ENCODE results near the gene ZNF14. TPM values are rescaled to one million over a fixed set of nuclear protein-coding genes. Genes with fewer than 3 reads are reported as not detected.

The ZNF14 gene
- polyA plus RNA-seq, 3 donors, result 0.88 to 2.1 (median 1.2) TPM

GRCh38 chr19:19679176-19680073, 53.5 kb downstream of the ZNF14 start:
- peaks cover 66 to 99% (median 97%) of the 10 kb centered on the region in 7 donors for H3K9me3 Mint-ChIP-seq
- no peak overlapping the region for H2AFZ ChIP-seq (ENCODE audit: insufficient read depth, low read depth, low read length, poor library complexity, severe bottlenecking)
- DNase-seq, result no peak
- peaks cover 52 to 57% of the 10 kb centered on the region in 2 donors for H3K36me3 ChIP-seq (replicated peaks in 1 of 2; ENCODE audit: control insufficient read depth in 1 of 2, insufficient read depth in 2 of 2, low read length in 2 of 2)
- H3K9ac ChIP-seq (ENCODE audit: insufficient read depth, low read length, poor library complexity, severe bottlenecking), result no peak overlapping the region
- no peak overlapping the region for H3K4me3 Mint-ChIP-seq
- no peaks in the 10 kb centered on the region for H3K27me3 Mint-ChIP-seq (ENCODE audit: low read depth in 3 of 3)
- H3K9me3 ChIP-seq (replicated peaks in 1 of 2; ENCODE audit: control insufficient read depth in 1 of 2, insufficient read depth in 1 of 2, low read length in 2 of 2), result peaks cover 91 to 98% of the 10 kb centered on the region in 2 donors
- H3K79me2 ChIP-seq (ENCODE audit: insufficient read depth, low read length), result peaks cover 34% of the 10 kb centered on the region
- peaks cover 56 to 86% of the 10 kb centered on the region in 2 donors for H3K36me3 Mint-ChIP-seq
- H3K27ac ChIP-seq (ENCODE audit: low read depth in 1 of 2, low read length in 2 of 2), result no peak overlapping the region
- no peaks in the 10 kb centered on the region for H3K4me1 ChIP-seq (ENCODE audit: control insufficient read depth in 1 of 2, insufficient read depth in 2 of 2, low read length in 2 of 2)
- whole genome bisulfite sequencing (ENCODE audit: insufficient coverage), result 100% methylated on average over 5 of the region's 20 CpGs
- H4K20me1 ChIP-seq (ENCODE audit: insufficient read depth, low read length), result no peaks in the 10 kb centered on the region
- intact Hi-C loops (cut with micrococcal nuclease), result loop anchor here in 1 of 2 donors (10.0 kb wide), 1 partner anchor 215 kb away; no protein-coding TSS in a partner anchor
- H3K4me2 ChIP-seq (replicated peaks; ENCODE audit: extremely low read depth, low read length, poor library complexity, severe bottlenecking), result no peak overlapping the region
- no peak for TF ChIP-seq CTCF (IDR thresholded peaks at IDR 0.05)
- no peak overlapping the region for H3K27ac Mint-ChIP-seq
- H3K4me1 Mint-ChIP-seq, result no peaks in the 10 kb centered on the region
- H3K27me3 ChIP-seq (ENCODE audit: control insufficient read depth in 2 of 2, insufficient read depth in 2 of 2, low read length in 2 of 2), result no peaks in the 10 kb centered on the region
- H3K4me3 ChIP-seq (replicated peaks in 1 of 3; ENCODE audit: low read depth in 2 of 3, low read length in 3 of 3), result peak overlapping the region in 1 of 3 experiments; percentile 46

- Histone ChIP-seq H3K4me1 (ENCODE audit: control insufficient read depth in 1 of 2, insufficient read depth in 2 of 2, low read length in 2 of 2) (no peaks in the 10 kb centered on the region), H3K27me3 (ENCODE audit: control insufficient read depth in 2 of 2, insufficient read depth in 2 of 2, low read length in 2 of 2) (no peaks in the 10 kb centered on the region), H3K4me2 (replicated peaks; ENCODE audit: extremely low read depth, low read length, poor library complexity, severe bottlenecking) (no peak overlapping the region), H3K27ac (ENCODE audit: low read depth in 1 of 2, low read length in 2 of 2) (no peak overlapping the region), H3K4me3 (replicated peaks in 1 of 3; ENCODE audit: low read depth in 2 of 3, low read length in 3 of 3) (peak overlapping the region in 1 of 3 experiments; percentile 34), H3K79me2 (ENCODE audit: insufficient read depth, low read length) (peaks cover 46% of the 10 kb centered on the region), H3K36me3 (replicated peaks in 1 of 2; ENCODE audit: control insufficient read depth in 1 of 2, insufficient read depth in 2 of 2, low read length in 2 of 2) (peaks cover 59 to 73% of the 10 kb centered on the region in 2 donors), H4K20me1 (ENCODE audit: insufficient read depth, low read length) (no peaks in the 10 kb centered on the region), H2AFZ (ENCODE audit: insufficient read depth, low read depth, low read length, poor library complexity, severe bottlenecking) (no peak overlapping the region), H3K9ac (ENCODE audit: insufficient read depth, low read length, poor library complexity, severe bottlenecking) (no peak overlapping the region), H3K9me3 (replicated peaks in 1 of 2; ENCODE audit: control insufficient read depth in 1 of 2, insufficient read depth in 1 of 2, low read length in 2 of 2) (peaks cover 92 to 94% of the 10 kb centered on the region in 2 donors)
- no peaks in the 10 kb centered on the region for H3K4me1 Mint-ChIP-seq
- H3K27me3 Mint-ChIP-seq (ENCODE audit: low read depth in 3 of 3), result no peaks in the 10 kb centered on the region
- intact Hi-C loops (cut with micrococcal nuclease), result loop anchor here in 1 of 2 donors (10.0 kb wide), 1 partner anchor 217 kb away; no protein-coding TSS in a partner anchor
- no peak for DNase-seq
- H3K36me3 Mint-ChIP-seq, result peaks cover 70 to 89% of the 10 kb centered on the region in 2 donors
- H3K27ac Mint-ChIP-seq, result no peak overlapping the region
- no peak overlapping the region for H3K4me3 Mint-ChIP-seq
- 100% methylated on average over 2 of the region's 7 CpGs for WGBS (ENCODE audit: insufficient coverage)
- TF ChIP-seq CTCF (IDR thresholded peaks at IDR 0.05), result no peak
- H3K9me3 Mint-ChIP-seq, result peaks cover 59 to 97% (median 95%) of the 10 kb centered on the region in 7 donors
Measured at GRCh38 chr19:19677579-19677978, 55.3 kb downstream of the ZNF14 start.
